Omental fat pad (tissue), 4 donors: ENCODE results near the gene EPB42. TPM values are rescaled to one million over a fixed set of nuclear protein-coding genes. Genes with fewer than 3 reads are reported as not detected.

Experiments used
- ATAC-seq: fragments of 150-250 bp; one replicate; pipeline ENCODE4 v1.9.1; 2016; ENCODE audit warnings: mild to moderate bottlenecking, moderate library complexity; ENCODE audit not compliant: low FRiP score
- DNase-seq: peaks from one replicate; pipeline ENCODE4 v3.0.0-alpha.2; 2019; ENCODE audit warnings: low spot score
- CTCF ChIP-seq, 3 donors: fragments of 450-650 bp; IDR thresholded peaks; one replicate each; pipeline ENCODE4 v1.5.1; 2016 to 2017; ENCODE audit warnings: antibody characterized with exemption in 3 of 3, mild to moderate bottlenecking in 3 of 3, moderate library complexity in 2 of 3
- total RNA-seq, 4 donors: library from RNA; depleted of rRNA; stranded (reverse); fragments of >200 nt; gene quantifications; one replicate each; pipeline ENCODE4 v1.1.0, GENCODE V29; 2016

Gene EPB42
- total RNA-seq, 4 donors from 2014 or later, result 1.4 to 4.0 (median 3.0) TPM; not detected in 1

GRCh38 chr15:43243020-43243645 is 22.3 kb upstream of the EPB42 start:
- DNase-seq (no peak), ATAC-seq (no peak)

GRCh38 chr15:43242616-43243015 is 21.8 kb upstream of the EPB42 start:
- DNase-seq, result no peak
- no peak for ATAC-seq
- TF ChIP-seq CTCF (IDR thresholded peaks at IDR 0.05), result no peak

More at GRCh38 chr15:43243020-43243645, 22.3 kb upstream of the EPB42 start:
- no peak for TF ChIP-seq CTCF (IDR thresholded peaks at IDR 0.05)

GRCh38 chr15:43241100-43241499 is 20.3 kb upstream of the EPB42 start:
- ATAC-seq (peak; percentile 92), DNase-seq (no peak)
- no peak for TF ChIP-seq CTCF (IDR thresholded peaks at IDR 0.05)

GRCh38 chr15:43239732-43240491 is 19.1 kb upstream of the EPB42 start:
- ATAC-seq (no peak), DNase-seq (no peak)
- no peak for TF ChIP-seq CTCF (IDR thresholded peaks at IDR 0.05)

DNA sequence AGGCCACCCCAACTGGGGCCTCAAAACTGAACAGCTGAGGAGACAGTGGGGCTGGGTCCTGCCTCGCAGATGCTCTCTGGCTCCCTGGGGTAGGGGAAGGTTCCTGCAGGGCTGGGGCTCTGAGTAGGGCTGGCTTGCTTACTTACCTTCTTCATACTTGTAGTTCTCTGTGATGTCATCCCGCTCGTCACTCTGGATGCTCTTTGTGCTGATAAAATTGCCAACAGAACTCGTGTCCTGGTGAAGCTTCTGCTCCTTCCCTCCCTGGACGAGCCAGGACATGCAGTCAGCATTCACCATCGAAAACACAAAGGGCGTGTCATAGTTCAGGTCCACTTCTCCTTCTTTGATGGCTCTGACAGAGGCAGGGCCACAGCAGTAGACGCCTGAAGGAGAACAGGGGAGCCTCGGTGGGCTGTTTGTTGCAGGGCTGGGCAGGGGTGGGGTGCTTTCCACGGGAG is 17.9 kb upstream of the EPB42 start:
- ATAC-seq (no peak), DNase-seq (no peak)
- TF ChIP-seq CTCF (IDR thresholded peaks at IDR 0.05), result no peak

GRCh38 chr15:43237842-43238470 is 17.1 kb upstream of the EPB42 start:
- ATAC-seq (no peak), DNase-seq (no peak)
- TF ChIP-seq CTCF (IDR thresholded peaks at IDR 0.05), result no peak
